H1 (cell line): ENCODE measurements around the gene CBX2. TPM values are rescaled to one million over a fixed set of nuclear protein-coding genes. Genes with fewer than 3 reads are reported as not detected.

Source experiments
- CEBPB ChIP-seq: IDR thresholded peaks from 2 replicates; pipeline ENCODE4 v1.6.1; 2012; ENCODE audit warnings: low read depth, low read length
- CREB1 ChIP-seq: IDR thresholded peaks from 2 replicates; pipeline ENCODE4 v1.6.1; 2012; ENCODE audit warnings: inconsistent platforms
- GABPA ChIP-seq: IDR thresholded peaks from 2 replicates; pipeline ENCODE4 v1.6.1; 2011; ENCODE audit warnings: mild to moderate bottlenecking, low read length, moderate library complexity, borderline replicate concordance; ENCODE audit not compliant: insufficient read depth
- RAD21 ChIP-seq, 2 experiments: IDR thresholded peaks in 1 of 2; conservative IDR thresholded peaks in 1 of 2; 2 replicates each; pipeline ENCODE4 v1.6.1; 2011; ENCODE audit warnings: low read depth in 2 of 2, low read length in 2 of 2, improper control_type of control experiment in 1 of 2, inconsistent platforms in 1 of 2, mild to moderate bottlenecking in 1 of 2, moderate library complexity in 1 of 2
- SIN3A ChIP-seq, 2 experiments: IDR thresholded peaks in 1 of 2; conservative IDR thresholded peaks in 1 of 2; 2 replicates each; pipeline ENCODE4 v1.6.1; 2011 to 2012; ENCODE audit warnings: low read length in 2 of 2, improper control_type of control experiment in 1 of 2, low read depth in 1 of 2, mild to moderate bottlenecking in 1 of 2
- polyA plus RNA-seq, 7 experiments: library from polyadenylated mRNA; depleted of rRNA in 3 of 7; stranded (reverse) in 5 of 7; unstranded in 2 of 7; fragments of >200 nt in 5 of 7; fragments of 200-250 nt in 2 of 7; gene quantifications; 1 replicate in 5 of 7; 2 replicates in 1 of 7; 4 replicates in 1 of 7; pipeline versions ENCODE4 v1.2.1 to v1.2.3, GENCODE V29; 2011 to 2013; ENCODE audit warnings: missing spikeins in 2 of 7, mixed read lengths in 2 of 7
- total RNA-seq: library from RNA; stranded (reverse); fragmentation: NEBNext Ultra II Directional; extraction: Animal tissue kit (Norgen Biotek cat#: 25700); gene quantifications from 2 replicates; pipeline ENCODE4 v1.2.1, GENCODE V29; 2021
- TF ChIP-seq, protein P1 (sequence below), 3 experiments: IDR thresholded peaks; 1 replicate in 2 of 3; 2 replicates in 1 of 3; pipeline versions ENCODE4 v1.5.1 to v1.6.1; 2011; ENCODE audit warnings: low read length in 3 of 3, mild to moderate bottlenecking in 3 of 3, inconsistent platforms in 2 of 3, low read depth in 1 of 3, moderate library complexity in 1 of 3; ENCODE audit not compliant: insufficient read depth in 1 of 3; ENCODE audit errors: control extremely low read depth in 1 of 3
- TF ChIP-seq, protein P2 (sequence below): IDR thresholded peaks from 2 replicates; pipeline ENCODE4 v1.6.1; 2012; ENCODE audit warnings: inconsistent platforms

Gene CBX2
- total and polyA plus RNA-seq, 2 of the 8 experiments (the other 6 are each of a cell fraction or from before 2014, with no cell fraction given), result 64.3 to 83.9 TPM

DNA sequence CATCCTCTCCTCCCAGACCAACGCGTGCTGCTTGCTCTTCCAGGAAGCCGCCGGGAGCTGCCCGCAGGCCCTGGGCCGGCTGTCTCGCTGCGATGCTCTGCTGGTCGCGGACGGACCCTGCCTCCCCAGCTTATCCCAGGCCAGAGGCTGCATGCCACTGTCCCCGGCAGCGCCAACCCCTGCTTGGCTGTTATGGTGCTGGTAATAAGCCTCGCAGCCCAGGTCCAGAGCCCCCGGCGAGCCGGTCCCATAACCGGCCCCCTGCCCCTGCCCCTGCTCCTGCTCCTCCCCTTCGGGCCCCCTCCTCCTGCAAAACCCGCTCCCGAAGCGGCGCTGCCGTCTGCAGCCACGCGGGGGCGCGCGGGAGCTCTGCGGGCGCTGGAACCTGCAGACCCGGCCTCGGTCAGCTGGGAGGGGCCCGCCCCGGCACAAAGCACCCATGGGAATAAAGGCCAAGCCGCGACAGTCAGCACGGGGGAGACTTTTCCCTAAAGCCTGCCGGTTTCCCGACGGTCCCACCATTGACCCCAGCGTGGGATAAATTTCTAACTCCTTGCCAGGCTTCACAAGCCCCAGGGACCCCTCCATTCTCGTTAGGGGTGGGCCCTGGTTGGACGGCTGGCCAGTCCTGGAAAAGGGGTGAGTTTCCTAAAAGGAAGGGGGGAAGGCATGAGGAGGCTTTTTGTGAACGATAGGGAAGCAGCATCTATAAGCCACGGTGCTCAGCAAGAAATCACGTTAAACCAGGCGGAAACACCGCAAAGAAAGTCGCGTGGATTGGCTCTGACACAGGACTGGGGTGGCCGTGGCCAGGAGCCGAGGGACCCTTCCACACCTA, 36.0 kb upstream of the CBX2 start (continued):
- TF ChIP-seq, protein P1, sequence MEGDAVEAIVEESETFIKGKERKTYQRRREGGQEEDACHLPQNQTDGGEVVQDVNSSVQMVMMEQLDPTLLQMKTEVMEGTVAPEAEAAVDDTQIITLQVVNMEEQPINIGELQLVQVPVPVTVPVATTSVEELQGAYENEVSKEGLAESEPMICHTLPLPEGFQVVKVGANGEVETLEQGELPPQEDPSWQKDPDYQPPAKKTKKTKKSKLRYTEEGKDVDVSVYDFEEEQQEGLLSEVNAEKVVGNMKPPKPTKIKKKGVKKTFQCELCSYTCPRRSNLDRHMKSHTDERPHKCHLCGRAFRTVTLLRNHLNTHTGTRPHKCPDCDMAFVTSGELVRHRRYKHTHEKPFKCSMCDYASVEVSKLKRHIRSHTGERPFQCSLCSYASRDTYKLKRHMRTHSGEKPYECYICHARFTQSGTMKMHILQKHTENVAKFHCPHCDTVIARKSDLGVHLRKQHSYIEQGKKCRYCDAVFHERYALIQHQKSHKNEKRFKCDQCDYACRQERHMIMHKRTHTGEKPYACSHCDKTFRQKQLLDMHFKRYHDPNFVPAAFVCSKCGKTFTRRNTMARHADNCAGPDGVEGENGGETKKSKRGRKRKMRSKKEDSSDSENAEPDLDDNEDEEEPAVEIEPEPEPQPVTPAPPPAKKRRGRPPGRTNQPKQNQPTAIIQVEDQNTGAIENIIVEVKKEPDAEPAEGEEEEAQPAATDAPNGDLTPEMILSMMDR (IDR thresholded peaks at IDR 0.05; ENCODE audit: control extremely low read depth in 1 of 3, insufficient read depth in 1 of 3, low read depth in 1 of 3, low read length in 3 of 3), result peak; percentile 84 to 94 (median 92)
- TF ChIP-seq GABPA (0 out of 2 replicates have a peak, but pooled peaks have one; percentile 45), SIN3A (conservative IDR thresholded peaks at IDR 0.05 in 1 of 2, IDR thresholded peaks at IDR 0.05 in 1 of 2; ENCODE audit: low read depth in 1 of 2, low read length in 2 of 2) (peak in 1 of 2 experiments; percentile 16; a peak in 1 of 4 replicates), CREB1 (0 out of 2 replicates have a peak, but pooled peaks have one; percentile 6), CEBPB (no peak), RAD21 (IDR thresholded peaks at IDR 0.05 in 1 of 2, conservative IDR thresholded peaks at IDR 0.05 in 1 of 2; ENCODE audit: low read depth in 2 of 2, low read length in 2 of 2) (peak; percentile 57 to 75)
- TF ChIP-seq, protein P2, sequence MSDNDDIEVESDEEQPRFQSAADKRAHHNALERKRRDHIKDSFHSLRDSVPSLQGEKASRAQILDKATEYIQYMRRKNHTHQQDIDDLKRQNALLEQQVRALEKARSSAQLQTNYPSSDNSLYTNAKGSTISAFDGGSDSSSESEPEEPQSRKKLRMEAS, result peak; percentile 66; the same call in 1 of the 2 replicates
